ENCODE measurements around the gene PUS7.

- TF ChIP-seq CTCF (IDR thresholded peaks at IDR 0.05) (no peak), ZFX (IDR thresholded peaks at IDR 0.05; ENCODE audit: borderline replicate concordance) (no peak)
Observed at GRCh38 chr7:105493923-105494315, 28.2 kb downstream of the PUS7 start.
